NCI-H69 (cell line): ENCODE results near the gene XAGE1B.
"Not testable (repeated sequence)": the region's sequence is repeated elsewhere in the genome, so short reads cannot be mapped to it uniquely, and the experiment has no call there.

ENCODE experiments used
- DNase-seq: peaks from one replicate; lab custom pipeline; 2025; lab: John Stamatoyannopoulos, UW

Gene XAGE1B, protein sequence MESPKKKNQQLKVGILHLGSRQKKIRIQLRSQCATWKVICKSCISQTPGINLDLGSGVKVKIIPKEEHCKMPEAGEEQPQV

DNA sequence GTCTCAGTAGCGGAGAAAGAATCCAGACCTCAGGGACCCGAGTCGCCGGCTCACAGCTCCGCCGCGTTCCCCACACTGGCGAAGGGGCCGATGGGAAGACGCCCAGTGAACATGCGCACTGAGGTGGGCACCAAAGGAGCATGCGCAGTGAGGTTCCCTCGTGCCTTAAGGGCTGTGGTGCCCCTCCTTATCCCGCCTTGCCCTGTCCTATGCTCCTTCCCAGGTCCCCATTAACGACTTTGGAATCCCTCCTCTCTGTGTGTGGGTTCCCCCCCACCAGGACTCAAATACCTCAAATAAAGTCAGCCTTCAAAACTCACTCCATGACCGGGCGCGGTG lies at the start of gene XAGE1B:
Gene XAGE1B, minus strand, starts transcription at position 77 of the 339 bp plus-strand sequence. CDS start 1,536 bp downstream, outside the sequence.
- not testable (repeated sequence) for DNase-seq

DNA sequence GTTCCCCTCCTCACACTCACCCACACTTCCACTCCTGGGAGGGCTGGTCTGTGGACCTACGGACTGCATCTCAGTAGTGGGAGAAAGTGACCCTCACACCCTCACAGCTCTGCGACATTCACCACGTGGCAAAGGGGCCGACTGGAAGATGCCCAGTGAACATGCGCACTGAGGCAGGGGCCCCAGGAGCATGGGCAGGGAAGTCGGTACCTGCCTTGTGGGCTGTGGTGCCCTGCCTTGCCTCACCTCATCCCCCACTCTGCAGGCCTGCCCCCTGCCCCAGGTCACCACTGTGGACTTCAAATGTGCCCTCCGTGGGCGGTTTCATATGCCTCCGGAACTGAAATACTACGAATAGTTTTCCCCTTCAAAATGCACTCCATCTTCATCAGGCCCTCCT lies 46.2 kb upstream of the XAGE1B start:
- DNase-seq: no peak

DNA sequence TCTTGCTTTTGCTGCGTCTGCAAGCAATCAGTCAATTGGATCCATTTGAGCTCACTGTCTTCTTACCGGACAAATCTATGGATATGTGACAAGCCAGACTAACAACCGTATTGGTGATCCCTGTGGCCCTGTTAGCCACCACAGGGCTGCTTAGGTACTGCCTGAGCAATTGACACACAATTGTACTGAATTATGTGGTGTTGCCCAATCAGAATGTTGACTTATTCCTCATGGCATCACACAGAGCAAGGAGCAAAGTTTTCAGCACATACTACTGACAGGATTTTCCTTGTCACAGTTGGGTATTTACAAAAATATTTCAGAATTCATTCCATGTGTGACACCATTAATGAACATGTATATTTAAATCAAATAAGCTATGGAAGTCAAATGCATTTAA lies 41.3 kb upstream of the XAGE1B start:
- DNase-seq: no peak

DNA sequence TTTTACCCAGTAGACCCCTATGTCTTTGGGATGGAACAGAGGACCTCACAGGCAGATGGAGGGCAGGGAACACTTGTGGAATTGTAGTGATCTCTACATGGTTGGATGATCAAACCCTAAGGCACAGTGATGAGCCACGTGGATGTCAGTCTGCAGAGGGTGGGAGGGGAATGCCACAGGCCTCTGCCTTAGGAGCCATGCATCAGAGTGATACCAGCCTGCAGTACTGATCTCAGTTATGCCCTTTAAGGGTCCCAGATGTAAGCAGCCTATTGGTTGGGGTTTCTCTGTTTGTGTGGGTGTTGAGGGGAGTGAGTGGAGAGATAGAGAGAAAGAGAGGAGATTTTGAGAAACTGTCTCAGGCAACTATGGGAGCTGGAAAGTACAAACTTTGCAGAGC lies 39.9 kb upstream of the XAGE1B start:
- no peak for DNase-seq

DNA sequence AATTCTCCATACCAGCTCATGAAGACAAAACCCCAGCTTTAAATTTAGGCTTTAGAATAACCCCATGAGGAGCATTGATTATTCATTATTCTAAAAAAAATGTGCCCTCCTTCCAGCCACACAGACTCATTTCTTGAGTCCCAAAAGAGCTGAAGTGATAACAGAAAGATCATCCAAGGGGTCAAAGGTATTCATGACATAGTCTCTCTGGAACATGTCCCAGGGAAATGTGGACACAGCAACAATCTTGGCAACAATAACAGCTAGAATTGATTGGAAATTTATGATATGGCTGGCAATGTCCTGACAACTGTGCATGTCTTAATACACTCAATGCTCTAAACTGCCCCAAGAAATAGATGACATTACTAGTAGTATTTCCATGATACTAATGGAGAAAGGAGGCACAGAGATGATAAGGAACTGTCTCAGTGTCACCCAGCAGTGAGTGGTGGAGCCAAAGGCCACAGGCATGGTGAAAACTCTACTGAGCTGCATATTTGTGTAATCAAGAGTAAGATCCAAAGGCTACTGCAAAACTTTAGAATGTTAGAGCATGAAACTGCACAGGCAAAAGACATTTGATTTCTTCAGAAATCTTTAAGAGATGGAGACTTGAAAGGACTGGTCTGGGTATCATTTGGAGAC lies 37.3 kb upstream of the XAGE1B start:
- DNase-seq: no peak

DNA sequence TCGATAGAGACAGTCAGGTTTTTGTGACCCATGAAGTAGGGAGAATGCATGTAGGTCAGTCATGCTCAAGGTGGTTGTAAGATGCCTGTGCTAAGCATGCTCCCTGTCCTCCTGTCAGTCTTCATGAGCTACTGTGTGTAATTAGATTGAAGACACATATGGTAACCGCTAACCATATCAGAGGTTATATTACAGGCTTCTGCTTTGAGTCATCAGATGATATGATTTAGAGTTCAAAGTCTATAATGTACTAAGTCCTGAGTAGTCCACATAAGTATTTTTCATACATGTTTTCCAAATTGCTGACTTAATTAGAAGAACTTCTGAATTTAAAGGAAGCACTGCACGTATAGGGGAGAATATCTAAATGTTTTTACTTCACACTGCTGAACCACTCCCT lies 31.9 kb upstream of the XAGE1B start:
- not testable (repeated sequence) for DNase-seq

DNA sequence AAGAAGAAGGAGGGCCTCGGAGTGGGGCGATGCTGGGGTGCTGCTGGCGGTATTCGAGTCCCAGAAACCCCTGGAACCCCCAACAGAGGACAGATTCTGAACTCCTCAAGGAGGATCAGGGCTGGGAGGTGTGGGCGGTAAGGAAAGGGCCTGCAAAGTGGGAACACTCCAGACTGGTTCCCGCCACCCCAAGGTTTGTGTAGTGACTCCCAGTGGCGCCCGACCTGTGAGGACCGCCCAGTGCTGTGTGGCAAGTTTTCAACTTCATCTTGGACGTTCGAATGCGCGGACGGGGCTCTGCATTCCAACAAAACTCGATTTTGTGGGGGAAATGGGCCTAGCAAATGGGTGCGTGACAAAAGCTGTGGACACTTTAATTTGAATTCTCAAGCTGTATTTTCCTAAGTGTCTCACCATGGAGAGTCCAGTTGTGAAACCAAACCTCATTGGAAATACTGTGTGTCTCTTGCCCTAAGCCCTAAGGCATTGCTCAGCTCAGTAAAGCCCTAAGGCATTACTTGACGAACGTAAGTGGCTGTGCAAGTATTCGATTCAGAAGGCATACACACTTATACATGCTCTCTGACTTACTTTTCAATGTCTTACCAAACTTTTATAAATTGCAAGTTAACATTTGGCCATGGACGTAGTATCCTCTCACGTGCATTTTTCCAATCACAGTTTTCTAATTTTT lies 27.4 kb upstream of the XAGE1B start:
- no peak for DNase-seq

DNA sequence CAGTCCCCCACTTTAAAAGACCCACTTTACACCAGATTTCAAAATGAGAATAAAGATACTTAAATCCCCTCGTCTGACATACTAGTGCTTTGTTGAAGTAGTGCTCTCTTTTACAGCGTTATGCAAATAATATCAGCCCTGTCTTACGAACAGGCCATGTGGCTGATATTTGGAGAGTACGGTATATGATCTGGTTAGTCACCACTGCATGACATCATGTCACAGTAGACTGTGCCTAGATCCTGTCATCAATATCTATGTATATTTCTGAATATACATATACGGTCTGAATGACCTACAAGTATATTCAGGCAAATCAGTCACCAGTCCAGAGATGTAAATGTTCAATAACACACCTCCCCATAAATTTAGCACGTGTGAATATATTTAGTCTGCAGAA lies 25.4 kb upstream of the XAGE1B start:
- DNase-seq: no peak

DNA sequence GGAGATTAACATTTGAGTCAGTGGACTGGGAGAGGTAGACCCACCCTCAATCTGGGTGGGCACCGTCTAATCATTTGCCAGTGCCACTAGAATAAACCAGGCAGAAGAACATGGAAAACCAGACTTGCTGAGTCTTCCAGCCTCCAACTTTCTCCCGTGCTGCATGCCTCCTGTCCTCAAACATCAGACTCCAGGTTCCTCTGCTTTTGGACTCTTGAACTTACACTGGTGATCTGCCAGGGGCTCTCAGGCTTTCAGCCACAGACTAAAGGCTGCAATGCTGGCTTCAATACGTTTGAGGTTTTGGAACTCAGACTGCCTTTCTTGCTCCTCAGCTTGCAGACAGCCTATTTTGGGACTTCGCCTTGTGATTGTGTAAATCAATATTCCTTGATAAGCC lies 24.2 kb upstream of the XAGE1B start:
- not testable (repeated sequence) for DNase-seq

DNA sequence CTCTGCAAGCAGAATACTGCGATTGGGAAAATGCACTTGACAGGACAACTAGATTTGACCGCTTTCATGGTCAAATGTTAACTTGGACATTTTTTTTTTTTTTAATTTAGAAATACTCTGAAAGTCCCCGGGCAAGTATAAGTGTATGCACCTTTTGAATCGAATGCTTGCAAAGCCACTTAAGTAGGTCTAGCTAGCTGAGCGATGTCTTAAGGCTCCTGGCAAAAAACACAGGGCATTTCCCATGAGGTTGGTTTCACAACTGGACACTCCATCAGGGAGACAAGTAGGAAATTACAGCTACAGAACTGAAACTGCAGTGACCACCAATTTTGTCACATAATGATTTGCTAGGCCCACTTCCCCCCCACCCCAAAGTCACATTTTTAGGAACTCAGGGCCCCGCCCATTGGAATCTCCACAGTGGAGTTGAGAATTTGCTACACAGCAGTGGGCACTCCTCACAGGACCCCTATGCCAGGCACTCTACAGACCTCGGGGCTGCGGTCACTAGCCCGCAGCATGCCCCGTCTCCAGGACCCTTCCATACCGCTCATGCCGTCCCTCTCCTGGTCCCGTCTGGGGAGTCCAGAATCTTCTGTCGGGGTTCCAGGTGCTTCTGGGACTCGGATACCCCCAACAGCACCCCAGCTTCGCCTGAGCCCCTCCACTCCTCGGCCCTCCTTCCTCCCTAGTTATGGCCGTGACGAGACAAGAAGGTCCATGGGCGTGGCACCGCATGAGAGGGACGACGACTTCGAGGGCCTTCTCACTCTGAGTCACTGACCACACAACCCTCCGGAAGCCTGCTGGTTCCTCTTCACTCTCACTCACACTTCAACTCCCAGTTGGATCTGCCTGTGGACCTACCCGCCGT lies 515 bp downstream of the XAGE1B start:
- DNase-seq: not testable (repeated sequence)

DNA sequence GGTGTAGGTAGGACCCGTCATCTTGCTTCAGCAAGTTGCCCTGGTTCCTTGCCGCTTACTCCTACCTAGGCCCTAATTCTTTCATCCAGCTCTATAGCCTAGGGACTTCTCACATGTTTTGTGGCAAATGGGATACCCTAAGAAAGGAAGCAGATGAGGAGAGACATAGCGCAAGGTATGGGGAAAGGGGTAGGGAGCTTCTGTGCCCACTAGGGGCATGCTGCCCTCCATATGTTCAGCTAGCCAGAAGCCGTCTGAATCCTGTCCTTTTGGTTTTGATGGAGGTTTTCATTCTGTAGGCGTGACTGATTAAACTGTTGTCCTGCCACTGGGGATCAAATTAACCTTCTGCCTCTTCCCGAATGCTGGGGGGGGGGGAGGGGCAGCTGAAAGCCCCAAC lies 5.7 kb downstream of the XAGE1B start:
- DNase-seq: not testable (repeated sequence)

DNA sequence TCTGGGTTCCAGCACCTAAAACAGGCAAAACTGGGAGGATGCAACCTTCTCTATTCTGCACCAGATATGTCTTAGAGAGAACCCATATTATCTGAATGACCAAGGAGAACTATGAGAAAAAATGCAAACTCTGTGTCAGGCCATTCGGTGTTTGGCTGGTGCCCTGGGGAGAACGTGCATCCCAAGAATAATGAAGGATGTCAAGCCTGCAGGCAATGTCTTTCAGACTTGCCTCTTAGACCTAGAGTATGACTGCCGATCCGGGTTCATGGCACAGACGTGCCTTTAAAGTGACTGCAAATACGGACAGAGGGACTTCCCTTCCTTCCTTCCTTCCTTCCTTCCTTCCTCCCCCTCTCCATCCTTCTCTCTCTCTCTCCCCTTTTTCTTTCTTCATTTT lies 6.9 kb downstream of the XAGE1B start:
- DNase-seq: no peak

DNA sequence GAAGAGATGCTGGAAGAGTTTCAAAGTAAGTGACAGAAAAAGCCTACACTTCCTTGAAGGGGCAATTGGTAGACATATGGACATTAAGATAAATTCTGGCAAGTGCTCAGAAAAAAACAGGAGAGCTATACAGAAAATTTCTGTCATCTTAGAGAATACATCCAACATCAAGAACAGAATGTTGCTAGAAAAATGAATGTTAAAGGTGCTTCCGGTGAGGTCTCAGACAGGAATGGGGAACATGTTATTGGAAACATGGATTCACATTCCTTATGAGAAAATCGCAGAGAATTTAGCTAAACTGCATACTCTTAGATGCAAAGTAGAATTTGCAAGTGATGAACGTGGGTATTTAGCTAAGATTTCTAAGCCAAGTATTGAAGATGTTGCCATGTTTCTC lies 9.5 kb downstream of the XAGE1B start:
- no peak for DNase-seq

DNA sequence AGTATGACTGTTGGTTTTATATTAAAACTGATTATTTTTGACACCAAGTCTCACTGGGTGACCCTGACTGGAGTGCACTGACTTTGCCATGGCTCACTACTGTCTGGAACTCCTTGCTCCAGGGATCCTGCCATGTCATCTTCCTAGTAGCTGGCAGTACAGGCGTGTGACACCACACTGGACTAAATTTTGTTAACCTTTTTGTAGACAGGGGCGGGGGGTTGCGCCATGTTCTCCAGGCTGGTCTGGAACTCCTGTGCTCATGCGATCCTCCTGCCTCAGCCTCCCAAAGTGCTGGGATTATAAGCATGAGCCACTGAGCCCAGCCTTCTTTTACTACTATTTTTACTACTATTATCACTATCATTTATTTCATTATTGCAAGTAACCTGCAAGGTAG lies 12.3 kb downstream of the XAGE1B start:
- no peak for DNase-seq

DNA sequence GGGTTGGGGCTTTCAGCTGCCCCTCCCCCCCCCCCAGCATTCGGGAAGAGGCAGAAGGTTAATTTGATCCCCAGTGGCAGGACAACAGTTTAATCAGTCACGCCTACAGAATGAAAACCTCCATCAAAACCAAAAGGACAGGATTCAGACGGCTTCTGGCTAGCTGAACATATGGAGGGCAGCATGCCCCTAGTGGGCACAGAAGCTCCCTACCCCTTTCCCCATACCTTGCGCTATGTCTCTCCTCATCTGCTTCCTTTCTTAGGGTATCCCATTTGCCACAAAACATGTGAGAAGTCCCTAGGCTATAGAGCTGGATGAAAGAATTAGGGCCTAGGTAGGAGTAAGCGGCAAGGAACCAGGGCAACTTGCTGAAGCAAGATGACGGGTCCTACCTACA lies 15.5 kb downstream of the XAGE1B start:
- DNase-seq: not testable (repeated sequence)

DNA sequence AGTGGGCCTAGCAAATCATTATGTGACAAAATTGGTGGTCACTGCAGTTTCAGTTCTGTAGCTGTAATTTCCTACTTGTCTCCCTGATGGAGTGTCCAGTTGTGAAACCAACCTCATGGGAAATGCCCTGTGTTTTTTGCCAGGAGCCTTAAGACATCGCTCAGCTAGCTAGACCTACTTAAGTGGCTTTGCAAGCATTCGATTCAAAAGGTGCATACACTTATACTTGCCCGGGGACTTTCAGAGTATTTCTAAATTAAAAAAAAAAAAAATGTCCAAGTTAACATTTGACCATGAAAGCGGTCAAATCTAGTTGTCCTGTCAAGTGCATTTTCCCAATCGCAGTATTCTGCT lies 20.5 kb downstream of the XAGE1B start:
- DNase-seq: not testable (repeated sequence)

DNA sequence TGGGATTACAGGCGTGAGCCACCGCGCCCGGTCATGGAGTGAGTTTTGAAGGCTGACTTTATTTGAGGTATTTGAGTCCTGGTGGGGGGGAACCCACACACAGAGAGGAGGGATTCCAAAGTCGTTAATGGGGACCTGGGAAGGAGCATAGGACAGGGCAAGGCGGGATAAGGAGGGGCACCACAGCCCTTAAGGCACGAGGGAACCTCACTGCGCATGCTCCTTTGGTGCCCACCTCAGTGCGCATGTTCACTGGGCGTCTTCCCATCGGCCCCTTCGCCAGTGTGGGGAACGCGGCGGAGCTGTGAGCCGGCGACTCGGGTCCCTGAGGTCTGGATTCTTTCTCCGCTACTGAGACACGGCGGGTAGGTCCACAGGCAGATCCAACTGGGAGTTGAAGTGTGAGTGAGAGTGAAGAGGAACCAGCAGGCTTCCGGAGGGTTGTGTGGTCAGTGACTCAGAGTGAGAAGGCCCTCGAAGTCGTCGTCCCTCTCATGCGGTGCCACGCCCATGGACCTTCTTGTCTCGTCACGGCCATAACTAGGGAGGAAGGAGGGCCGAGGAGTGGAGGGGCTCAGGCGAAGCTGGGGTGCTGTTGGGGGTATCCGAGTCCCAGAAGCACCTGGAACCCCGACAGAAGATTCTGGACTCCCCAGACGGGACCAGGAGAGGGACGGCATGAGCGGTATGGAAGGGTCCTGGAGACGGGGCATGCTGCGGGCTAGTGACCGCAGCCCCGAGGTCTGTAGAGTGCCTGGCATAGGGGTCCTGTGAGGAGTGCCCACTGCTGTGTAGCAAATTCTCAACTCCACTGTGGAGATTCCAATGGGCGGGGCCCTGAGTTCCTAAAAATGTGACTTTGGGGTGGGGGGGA lies 21.1 kb downstream of the XAGE1B start, which contains the start of gene XAGE1A:
Gene XAGE1A, plus strand, starts transcription at position 264 of the 874 bp plus-strand sequence. CDS start 1,554 bp downstream, outside the sequence.
- DNase-seq: not testable (repeated sequence)

DNA sequence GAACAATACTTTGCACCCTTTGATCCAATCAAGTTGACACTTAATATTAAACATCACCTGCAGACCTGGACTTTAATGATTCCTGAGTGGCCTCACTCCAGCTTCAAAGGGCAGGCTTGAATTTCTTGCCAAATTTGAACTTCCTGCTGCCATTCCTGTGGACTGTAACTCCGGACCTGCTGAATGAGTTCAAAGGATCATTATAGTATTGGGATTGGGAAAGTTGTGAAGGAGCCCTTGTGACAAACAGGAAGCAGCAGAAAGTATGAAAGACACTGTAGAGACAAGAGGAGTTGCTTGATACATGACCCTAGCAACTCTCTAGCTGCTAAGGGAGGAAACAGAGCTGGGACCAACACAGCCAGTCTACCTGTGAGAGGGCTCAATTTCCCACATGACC lies 45.6 kb downstream of the XAGE1B start:
- not testable (repeated sequence) for DNase-seq
